NCI-H1092 treated with DMSO at 0.1 percent for 48 hours (cell line): ENCODE measurements around the gene DBNDD1.
"Not testable (repeated sequence)": the region's sequence is repeated elsewhere in the genome, so short reads cannot be mapped to it uniquely, and the experiment has no call there.

Experiments used
- DNase-seq: peaks from one replicate; lab custom pipeline; 2025; lab: John Stamatoyannopoulos, UW

The DBNDD1 gene

GRCh38 chr16:90018652-90019542 lies at the start of gene DBNDD1:
TSS of gene DBNDD1 (minus strand) at chr16:90019456. CDS start at chr16:90019341, 115 bp downstream.
- DNase-seq = peak; percentile 23

DNA sequence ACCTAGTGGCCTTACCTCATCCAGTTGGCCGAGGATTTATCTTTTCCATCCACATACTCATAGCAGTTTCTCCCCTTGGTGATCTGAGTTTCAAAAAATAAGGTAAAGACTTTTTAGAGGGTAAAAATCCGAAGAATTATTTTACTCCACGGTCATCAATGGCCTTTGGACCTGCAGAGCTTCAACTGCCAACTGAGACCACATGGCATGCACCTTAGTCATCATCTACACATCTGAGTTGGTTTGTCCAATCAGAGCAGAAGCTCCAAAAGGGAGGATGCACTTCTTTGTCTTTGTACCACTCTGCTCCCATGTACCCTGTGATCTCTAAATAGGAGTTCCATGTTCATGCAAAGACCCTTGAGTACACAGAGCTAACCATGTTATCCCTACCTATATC lies 42.2 kb upstream of the DBNDD1 start:
- no peak for DNase-seq

- no peak for DNase-seq
Observed at GRCh38 chr16:90057738-90058173, 38.5 kb upstream of the DBNDD1 start.

DNA sequence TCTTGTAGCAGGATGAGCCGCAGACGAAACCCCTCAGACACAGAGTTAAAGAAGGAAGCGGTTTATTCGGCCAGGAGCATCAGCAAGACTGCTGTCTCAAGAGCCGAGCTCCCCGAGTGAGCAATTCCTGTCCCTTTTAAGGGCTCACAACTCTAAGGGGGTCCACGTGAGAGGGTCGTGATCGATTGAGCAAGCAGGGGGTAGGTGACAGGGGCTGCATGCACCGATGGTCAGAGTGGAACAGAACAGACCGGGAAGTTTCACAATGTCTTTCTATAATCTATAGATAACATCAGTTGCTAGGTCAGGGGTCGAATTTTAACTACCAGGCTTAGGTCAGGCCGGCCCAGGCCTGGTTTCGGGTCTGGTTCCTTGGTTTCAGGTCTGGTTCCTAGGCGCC lies 37.3 kb upstream of the DBNDD1 start:
- not testable (repeated sequence) for DNase-seq

GRCh38 chr16:90055371-90055770 lies 36.1 kb upstream of the DBNDD1 start:
- no peak for DNase-seq

- DNase-seq = no peak
Observed at GRCh38 chr16:90054554-90054953, 35.3 kb upstream of the DBNDD1 start.

DNA sequence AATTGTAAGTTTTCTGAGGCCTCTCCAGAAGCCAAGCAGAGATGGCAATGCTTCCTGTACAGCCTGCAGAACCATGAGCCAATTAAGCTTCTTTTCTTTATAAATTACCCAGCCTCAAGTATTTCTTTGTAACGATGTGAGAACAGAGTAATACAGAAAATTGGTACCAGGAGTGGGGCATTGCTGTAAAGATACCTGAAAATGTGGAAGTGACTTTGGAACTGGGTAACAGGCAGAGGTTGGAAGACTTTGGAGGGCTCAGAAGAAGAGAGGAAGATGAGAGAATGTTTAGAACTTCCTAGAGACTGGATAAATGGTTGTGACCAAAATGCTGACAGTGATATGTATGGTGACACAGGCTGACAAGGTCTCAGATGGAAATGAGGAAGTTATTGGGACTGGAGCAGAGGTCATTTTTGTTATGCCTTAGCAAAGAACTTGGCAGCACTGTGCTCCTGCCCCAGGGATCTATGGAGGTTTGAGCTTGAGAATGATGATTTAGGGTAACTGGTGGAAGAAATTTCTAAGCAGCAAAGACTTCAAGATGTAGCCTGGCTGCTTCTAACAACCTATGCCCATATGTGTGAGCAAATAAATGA lies 34.7 kb upstream of the DBNDD1 start:
- DNase-seq = no peak

DNA sequence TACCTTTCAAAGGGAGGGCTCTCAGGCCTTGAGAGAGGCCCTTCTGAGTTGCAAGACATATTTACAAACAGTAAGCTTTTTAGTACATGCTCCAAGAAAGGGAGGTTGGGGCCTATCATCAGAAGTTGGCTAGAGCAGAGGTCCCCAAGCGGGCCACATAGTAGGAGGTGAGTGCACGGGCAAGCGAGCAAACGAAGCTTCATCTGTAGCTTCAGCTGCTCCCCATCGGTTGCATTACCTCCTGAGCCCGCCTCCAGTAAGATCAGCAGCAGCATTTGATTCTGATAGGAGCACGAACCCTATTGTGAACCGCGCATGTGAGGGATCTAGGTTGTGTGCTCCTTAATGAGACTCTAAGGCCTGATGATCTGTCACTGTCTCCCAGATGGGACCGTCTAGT lies 31.7 kb upstream of the DBNDD1 start:
- no peak for DNase-seq

- DNase-seq = no peak
Observed at GRCh38 chr16:90048737-90049330, 29.6 kb upstream of the DBNDD1 start.

DNA sequence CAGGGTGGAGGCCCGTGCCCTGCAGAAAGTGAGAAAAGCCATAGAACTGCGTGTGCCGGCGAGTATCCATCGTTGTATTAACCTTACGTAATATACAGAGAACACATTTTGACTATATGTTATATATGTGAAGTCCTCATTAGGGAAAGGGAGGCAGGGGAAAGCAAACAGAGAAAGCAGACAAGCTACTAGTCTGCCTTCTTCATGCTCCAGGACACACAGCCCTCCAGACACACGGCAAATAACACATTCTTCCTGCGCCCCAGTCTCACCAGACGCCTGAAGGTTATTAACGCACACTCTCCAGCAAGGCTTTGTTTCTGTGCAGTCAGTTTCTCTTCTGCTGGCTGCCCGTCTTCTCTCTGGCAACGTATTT lies 29.1 kb upstream of the DBNDD1 start:
- DNase-seq = no peak

- DNase-seq = no peak
Observed at GRCh38 chr16:90047714-90048346, 28.6 kb upstream of the DBNDD1 start.

- DNase-seq = no peak
Observed at GRCh38 chr16:90046971-90047713, 27.9 kb upstream of the DBNDD1 start.

GRCh38 chr16:90046122-90046970 lies 27.1 kb upstream of the DBNDD1 start:
- DNase-seq = peak; percentile 47

DNA sequence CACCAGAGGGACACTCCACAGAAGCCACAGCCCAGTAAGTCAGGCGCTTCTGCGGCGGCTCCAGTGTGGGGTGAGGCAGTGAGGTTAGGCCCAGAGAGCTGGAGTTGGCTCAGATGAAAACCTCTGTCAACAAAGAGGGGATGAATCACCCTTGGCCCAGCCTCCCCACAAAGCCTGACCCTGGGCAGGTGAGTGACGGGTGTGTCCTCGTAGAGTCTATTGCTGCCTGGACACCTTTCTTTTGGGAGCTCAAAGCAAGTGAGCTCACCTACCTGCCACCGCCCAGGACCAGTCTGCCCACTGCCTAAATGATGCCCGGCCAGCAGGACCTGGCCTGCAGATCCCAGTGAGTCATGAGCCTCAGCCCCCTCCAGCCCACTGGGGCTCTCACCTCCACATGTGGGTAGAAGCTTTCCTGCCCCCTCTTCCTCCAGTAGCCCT lies 24.9 kb upstream of the DBNDD1 start:
- DNase-seq = no peak

DNA sequence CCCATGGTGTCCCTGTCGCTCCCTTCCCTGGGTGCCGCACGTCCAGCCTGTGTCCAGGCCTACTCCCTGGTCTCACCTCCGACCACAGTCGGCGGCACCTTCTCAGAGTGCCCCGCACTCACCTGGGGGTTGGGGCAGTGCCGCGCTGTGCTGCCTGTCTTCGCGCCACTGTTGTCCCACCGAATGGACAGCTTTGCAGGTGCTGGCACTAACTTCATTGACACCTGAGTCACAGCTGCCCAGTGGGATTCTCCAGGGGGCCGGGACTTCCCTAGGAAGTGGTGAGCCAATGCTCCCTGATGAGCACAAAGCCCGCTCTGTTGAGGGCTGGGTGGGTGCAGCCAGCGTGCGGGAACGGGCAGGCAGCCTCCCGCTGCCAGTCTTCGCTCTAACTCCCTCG lies 24.3 kb upstream of the DBNDD1 start:
- DNase-seq = no peak

DNA sequence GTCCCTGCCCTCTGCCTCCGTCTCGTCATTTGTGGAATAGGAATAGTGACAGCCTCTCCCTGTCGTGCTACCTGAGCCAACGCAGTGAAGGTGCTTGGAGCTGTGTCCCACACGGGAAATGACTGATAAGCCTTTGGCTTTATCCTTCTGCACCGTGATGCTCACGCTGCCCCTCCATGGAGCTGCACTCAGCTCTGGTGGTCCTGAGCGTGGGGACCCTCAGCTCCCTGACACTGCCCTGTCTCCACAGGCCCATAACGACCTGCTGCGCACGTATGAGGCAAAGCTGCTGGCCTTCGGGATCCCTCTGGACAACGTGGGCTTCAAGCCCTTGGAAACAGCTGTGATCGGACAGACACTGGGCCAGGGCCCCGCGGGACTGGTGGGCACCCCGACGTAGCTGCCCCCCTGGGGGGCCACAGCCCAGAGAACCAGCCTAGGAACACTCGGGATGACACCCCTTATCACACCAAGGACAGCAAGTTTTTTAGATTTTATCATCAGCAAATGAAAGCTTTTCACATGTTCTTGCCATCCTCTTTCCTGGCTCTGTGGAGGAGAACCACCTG lies 23.8 kb upstream of the DBNDD1 start:
- no peak for DNase-seq

- no peak for DNase-seq
Observed at GRCh38 chr16:90041896-90042473, 22.7 kb upstream of the DBNDD1 start.

GRCh38 chr16:90040152-90041023 lies 21.1 kb upstream of the DBNDD1 start:
- DNase-seq = no peak

- no peak for DNase-seq
Observed at GRCh38 chr16:90037276-90037675, 18.0 kb upstream of the DBNDD1 start.
